GM18868 (cell line): ENCODE results near the gene RNPS1.

Experiments used
- ATAC-seq: cut with Tn5 transposase; IDR thresholded peaks from one replicate; pipeline ENCODE4 v1.9.1; 2021; ENCODE audit warnings: mild to moderate bottlenecking, moderate library complexity; ENCODE audit not compliant: unreplicated experiment

RNPS1 gene

DNA sequence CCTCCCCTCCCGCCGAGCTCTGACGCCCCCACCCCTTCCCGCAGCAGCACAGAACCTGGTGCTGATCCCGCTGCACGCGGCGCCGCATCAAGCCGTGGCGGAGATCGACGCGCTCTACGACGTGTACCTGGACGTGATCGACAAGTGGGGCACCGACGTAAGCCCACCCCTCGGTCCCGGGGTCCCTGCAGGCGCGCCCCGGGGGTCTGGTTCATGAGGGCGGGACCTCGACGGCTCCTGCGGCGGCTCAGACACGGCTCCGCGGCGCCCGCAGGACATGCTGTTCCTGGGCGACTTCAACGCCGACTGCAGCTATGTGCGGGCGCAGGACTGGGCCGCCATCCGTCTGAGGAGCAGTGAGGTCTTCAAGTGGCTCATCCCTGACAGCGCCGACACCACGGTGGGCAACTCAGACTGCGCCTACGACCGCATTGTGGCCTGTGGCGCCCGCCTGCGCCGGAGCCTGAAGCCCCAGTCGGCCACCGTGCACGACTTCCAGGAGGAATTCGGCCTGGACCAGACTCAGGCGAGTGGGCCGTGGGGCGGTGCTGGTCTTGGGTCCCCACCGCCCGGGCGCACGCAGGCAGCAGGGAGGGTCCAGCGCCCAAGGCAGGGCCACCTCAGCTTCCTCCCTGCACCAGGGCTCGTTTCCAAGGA, 30.3 kb downstream of the RNPS1 start:
- ATAC-seq = no peak

DNA sequence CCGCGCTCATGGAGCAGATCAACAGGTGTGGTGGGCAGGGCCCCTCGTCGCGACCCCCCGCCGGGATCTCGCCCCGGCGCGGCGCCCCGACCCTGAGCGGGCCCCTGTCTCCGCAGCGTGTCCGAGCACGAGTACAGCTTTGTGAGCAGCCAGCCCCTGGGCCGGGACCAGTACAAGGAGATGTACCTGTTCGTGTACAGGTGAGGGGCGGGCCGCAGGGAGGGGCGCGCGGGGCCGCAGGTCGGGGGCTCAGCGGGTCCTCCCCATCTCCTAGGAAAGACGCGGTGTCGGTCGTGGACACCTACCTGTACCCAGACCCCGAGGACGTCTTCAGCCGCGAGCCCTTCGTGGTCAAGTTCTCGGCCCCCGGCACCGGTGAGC, 30.8 kb downstream of the RNPS1 start:
- no peak for ATAC-seq

DNA sequence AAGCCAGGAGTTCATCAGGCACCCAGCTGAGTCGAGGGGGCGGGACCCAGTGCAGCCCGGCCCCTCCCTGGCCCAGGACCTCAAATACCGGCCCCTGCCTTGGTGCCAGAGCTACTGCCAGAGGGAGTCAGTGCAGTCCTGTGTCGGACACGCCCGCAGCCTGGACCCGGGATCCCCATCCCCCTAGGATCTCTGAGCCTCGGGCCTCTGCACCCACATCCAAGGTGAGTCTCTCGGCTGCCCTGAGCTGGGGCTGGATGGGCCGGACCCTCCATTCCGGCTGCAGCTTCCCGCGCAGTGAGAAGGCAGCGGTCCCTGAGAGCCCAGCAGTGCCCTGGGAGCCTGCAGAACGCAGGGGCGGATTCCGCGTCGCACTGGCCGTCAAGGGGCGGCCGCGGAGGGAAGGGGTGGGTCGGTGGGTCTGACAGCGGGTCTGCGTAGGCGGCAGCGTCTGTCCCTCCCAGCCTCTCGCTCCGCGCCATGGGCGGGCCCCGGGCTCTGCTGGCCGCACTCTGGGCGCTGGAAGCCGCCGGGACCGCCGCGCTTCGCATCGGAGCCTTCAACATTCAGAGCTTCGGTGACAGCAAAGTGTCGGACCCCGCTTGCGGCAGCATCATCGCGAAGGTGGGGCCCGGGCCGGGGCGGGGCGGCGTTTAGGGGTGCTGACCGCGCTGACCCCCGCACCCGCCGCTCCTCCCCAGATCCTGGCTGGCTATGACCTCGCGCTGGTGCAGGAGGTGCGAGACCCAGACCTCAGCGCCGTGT, 31.4 kb downstream of the RNPS1 start, which contains the start of gene DNASE1L2:
TSS of gene DNASE1L2 (plus strand) at position 108 of the 765 bp plus-strand sequence. CDS start at position 481, 373 bp downstream.
- ATAC-seq = no peak

DNA sequence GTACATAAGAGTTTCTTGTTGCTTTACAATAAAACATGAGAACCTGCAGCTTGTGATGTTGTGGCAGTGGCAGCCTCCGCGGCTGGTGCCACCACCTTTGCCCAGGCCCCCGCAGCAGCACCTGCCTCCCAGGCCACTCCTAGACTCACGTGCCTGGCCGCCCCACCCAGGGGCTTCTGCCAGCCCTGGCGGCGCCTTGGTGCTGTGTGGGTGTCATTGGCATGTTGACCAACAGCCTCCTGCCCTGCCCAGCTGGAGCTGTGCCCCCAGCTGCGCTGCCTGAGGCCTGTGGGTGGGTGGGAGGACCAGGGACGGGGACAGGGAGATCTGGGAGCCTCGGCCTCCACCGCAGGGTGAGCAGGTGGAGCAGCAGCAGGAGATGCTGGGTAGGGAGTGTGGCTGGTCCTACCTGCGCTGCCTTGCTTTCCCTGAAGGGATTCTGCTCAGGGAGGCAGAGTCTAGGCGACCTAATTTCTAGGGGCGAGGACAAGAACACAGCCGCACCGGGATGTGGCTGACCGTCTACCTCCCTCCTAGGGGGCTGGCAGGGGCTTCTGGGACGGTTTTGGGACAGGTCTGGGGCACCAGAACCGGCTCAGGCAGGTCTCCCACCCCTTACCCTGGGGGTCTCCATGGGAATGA, 32.1 kb downstream of the RNPS1 start:
- no peak for ATAC-seq

DNA sequence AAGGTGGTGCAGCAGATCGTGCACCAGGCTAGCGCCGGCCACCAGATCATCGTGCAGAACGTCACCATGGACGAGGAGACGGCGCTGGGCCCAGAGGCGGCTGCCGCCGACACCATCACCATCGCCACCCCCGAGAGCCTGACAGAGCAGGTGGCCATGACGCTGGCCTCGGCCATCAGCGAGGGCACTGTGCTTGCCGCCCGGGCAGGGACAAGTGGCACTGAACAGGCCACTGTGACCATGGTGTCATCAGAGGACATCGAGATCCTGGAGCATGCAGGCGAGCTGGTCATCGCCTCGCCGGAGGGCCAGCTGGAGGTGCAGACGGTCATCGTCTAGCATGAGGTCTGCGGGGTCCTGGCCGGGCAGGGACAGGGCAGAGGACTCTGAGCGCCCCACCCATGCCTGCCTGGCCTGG, 32.7 kb downstream of the RNPS1 start:
- ATAC-seq = no peak

DNA sequence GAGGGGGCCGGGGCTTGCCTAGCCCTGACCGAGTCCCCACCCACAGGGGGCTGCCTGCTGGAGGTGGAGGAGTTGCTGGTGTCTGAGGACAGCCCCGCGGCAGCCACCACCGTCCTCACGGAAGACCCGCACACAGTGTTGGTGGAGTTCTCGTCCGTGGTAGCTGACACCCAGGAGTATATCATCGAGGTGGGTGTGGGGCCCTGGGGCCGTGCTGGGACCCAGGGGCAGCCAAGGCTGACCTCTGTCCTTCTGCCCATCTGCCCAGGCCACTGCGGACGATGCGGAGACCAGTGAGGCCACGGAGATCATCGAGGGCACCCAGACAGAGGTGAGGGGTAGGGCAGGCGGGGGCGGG, 33.1 kb downstream of the RNPS1 start:
- ATAC-seq = no peak

DNA sequence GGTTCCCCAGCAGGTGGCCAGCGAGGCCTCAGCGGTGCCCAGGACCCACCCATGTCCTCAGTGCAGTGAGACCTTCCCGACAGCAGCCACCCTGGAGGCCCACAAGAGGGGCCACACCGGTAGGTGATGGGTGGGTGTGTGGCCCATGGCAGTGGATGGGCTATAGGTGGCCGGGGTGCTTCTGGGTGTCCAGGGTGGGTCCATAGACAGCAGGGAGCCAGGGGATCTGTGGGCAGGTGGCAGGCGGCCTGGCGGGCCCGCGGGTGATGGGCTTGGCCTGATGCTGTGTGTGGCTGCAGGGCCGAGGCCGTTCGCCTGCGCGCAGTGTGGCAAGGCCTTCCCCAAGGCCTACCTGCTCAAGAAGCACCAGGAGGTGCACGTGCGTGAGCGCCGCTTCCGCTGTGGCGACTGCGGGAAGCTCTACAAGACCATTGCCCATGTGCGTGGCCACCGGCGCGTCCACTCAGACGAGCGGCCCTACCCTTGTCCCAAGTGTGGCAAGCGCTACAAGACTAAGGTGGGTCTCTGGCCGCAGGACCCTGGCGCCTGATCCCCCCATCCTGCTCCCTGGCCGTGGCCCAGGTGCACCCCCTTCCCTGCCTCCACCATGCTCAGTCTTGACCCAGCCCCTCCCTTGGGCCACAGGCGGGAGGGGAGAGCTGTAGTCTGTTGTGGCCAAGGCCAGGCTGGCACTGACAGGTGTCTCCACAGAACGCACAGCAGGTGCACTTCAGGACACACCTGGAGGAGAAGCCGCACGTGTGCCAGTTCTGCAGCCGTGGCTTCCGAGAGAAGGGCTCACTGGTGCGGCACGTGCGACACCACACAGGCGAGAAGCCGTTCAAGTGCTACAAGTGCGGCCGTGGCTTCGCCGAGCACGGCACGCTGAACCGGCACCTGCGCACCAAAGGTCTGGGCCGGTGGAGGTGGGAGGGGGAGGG, 33.8 kb downstream of the RNPS1 start:
- ATAC-seq = no peak

DNA sequence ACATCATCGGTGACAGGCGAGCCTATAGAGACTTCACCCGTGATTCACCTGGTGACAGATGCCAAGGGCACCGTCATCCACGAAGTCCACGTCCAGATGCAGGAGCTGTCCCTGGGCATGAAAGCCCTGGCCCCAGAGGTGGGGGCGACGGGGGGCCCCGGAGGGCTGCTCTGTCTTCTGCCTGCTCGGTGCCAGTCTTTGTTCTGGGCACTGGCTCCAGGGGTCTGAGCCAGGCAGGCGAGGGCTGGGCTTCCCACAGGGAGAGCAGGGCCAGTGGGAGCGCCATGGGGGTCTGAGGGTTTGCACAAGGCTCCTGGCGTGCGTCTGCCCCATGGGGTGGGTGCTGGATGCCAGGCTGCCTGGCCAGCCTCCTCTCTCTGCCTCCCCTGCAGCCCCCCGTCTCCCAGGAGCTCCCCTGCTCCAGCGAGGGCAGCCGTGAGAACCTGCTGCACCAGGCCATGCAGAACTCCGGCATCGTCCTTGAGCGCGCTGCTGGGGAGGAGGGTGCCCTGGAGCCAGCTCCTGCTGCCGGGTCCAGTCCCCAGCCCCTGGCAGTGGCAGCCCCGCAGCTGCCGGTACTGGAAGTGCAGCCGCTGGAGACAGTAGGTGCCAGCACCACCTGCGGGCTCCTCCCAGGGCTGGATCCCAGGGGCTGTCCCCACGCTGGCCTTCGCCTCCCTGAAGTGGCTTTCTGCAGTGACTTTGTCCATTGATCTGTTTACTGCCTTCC, 34.7 kb downstream of the RNPS1 start:
- no peak for ATAC-seq

DNA sequence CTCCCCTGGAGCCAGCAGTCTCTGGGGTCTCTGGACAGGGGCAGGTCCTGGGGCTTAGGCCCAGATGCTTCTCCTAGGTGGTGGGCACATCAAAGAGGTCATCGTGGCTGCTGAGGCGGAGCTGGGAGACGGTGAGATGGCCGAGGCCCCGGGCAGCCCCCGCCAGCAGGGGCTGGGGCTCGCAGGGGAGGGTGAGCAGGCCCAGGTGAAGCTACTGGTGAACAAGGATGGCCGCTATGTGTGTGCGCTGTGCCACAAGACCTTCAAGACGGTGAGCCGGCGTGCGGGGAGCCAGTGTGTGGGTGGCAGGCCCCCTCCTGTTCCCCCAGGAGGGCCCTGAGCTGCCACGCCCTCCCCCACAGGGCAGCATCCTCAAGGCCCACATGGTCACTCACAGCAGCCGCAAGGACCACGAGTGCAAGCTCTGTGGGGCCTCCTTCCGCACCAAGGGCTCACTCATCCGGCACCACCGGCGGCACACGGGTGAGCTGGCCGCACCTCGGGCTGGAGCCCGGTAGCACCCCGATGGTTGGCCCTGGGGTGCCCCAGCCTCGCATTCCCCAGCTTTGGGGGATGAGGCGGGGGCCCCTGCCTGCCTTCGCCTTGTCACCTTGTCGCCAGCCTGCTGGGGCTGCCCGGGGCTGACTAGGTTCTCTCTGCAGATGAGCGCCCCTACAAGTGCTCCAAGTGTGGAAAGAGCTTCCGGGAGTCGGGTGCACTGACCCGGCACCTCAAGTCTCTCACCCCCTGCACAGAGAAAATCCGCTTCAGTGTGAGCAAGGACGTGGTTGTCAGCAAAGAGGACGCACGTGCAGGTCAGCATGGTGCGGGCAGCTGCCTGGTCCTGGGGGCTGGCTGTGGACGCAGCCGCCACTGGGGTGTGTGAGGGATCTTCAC, 35.6 kb downstream of the RNPS1 start:
- ATAC-seq = no peak

DNA sequence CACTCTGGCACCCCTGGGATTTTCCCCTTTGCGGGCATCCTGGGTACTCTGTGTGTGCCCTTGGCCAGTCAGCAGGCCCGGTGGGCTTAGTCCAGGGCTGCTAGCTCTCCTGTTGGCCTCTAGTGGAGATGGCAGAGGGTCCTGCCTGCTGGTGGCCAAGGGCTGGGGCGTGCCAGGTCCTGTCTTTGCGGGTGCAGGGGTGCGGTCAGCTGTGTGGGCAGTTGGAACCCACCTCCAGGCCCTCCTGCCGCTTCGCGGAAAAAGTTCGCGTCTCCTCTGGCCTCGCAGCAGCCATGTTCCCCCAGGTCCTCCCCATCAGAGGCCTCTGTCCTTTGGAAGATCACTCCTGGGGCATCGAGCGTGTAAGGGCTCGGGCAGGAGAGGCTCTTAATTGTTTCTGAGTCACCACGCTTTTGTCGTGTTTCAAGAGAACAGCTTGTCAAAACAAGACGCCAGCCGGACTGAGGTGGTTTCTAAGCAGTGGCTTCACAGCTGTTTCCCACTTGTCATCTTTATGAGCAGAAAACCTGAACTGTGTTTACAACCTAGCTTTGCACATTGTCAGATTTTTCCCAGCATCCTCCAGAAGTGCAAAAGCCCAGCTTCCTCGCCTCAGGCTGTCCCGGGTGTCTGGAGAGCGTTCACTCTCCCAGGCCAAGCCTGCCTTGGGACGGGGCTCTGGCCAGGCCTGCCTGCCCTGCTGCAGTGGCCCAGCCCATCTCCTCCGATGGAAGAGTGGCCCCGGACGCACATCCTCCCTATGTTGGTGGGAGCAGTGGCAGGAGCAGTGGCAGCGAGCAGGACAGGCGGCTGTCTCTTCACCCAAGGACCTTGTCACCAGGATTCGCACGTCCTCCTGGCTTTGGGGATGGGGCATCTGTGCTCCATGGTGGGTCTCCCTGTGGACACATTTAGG, 36.7 kb downstream of the RNPS1 start:
- no peak for ATAC-seq

DNA sequence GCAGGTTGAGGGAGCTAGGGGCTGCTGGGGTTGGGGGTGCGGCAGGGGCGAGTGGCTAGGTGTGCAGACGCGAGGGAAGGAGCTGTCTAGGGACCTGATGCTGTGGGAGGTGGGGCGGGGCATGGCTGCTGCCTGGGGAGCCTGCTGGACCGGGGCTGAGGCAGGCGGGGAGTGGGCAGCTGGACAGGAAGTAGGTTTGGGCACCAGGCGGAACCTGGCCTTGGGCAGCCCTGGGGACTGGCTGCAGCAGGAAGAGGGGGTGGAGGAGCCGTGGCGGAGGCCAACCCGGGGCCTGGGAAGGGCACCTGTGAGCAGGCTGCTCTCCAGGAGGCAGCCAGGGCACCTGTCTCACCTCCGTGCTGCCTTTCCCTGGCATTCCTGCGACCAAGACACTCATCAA, 37.5 kb downstream of the RNPS1 start:
- ATAC-seq = no peak

DNA sequence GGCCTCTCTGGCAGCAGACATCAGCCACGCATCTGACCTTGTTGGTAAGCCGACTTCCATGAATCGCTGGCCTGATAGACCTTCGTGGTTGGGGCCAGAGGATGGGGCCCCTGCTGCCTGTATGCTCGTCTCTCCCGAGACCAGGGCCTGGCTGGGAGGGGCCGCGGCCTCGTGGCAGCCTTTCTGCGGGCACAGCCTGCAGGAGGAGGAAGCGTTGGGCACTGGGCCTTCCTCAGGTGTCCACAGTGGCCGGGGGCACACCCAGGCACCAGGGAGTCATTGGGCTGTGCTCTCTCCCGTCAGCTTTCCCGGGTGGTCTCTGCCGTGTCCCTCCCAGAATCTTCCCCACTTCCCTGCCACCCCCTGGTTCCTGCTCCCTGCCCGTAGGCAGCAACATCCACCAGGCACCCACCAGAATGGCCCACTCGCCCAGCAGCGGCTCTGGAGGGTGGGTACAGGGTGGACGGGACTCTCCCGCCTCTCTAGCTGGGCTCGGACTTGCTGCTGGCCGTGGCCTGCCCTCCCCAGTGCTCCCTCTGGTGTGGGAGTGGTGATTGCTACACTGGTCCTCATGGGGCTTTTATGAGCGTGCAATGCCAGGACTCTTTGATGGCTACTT, 38.2 kb downstream of the RNPS1 start:
- ATAC-seq = no peak

DNA sequence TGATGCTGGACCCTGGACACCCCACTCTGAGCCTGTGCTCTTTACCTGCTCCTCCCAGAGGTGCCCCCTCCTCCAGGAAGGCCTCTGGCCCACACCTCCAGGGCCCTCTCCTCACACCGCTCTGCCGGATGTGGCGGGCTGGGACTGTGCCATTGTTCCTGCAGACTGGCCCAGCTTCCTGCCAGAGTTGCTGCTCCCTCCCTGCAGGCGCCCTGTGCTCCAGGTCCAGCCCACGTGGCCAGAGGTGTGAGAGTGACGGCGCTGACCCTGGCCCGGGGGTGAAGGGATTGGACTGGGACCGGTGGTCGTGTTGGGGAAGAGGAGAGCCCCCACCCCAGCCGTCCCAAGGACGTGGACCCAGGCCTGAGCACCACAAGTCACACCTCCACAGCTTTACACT, 38.8 kb downstream of the RNPS1 start:
- ATAC-seq = no peak

DNA sequence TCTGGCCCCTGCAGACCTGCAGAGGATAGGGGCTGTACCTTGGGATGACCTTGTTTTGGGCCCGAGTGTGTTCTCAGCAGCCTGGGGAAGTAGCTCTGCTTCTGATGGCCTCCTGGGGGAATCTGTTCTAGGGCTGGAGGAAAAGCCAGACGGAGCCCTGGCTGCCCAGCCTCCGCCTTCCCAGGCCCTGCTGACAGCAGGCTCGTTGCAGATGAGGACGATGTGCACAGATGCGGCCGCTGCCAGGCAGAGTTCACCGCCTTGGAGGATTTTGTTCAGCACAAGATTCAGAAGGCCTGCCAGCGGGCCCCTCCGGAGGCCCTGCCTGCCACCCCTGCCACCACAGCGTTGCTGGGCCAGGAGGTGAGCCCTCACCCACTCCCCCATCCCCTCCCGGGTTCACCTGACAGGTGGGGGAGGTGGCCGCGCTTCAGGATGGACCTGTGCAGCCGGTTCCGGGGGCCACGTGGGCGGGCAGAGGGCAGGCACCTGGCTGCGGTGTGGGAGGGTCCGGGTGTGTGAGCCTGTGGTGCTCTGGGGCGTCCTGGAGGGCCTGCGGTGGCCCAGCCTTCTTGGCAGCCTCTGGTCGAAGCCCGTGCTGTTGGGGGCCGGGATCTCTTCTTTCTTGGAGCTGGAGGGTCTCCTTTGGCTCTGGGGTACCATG, 39.6 kb downstream of the RNPS1 start:
- ATAC-seq = no peak

DNA sequence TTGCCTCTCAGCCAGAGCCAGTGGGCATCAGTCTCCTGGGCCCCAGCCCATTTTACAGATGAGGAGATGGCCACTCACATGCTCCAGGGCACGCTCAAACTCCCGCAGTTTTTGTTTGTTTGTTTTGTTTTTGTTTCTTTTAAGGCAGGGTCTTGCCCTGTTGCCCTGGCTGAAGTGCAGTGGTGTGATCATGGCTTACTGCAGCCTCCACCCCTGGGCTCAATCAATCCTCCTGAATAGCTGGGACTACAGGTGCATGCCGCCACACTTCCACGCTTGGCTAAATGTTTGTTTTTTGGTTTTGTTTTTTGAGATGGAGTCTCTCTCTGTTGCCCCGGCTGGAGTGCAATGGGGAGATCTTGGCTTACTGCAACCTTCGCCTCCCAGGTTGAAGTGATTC, 41.0 kb downstream of the RNPS1 start:
- no peak for ATAC-seq

DNA sequence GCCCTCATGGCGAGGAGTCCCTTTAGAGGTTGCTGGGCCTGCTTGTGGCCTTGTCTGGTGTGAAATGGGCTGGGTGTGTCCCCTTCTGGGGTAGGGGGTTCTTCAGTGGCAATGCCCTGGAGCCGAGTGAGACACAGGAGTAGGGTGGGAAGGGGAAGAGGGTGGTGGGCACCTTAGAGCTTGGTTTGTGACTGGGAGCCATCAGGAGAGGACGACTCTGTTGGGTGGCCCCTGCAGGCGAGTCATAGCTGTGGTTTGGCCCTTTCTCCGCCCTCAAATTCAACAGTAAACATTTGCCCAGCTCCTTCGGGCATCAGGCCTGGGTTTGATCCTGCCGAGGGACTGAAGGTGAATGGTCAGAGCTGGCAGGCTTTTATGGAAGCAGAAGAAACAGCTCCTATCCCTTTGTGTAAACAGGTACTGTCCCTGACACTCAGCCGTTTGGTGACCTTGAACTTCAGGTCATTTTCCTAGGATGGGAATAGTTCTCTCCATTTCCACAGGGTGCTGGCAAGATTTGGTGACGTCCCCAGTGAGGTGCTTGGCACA, 41.6 kb downstream of the RNPS1 start:
- no peak for ATAC-seq

DNA sequence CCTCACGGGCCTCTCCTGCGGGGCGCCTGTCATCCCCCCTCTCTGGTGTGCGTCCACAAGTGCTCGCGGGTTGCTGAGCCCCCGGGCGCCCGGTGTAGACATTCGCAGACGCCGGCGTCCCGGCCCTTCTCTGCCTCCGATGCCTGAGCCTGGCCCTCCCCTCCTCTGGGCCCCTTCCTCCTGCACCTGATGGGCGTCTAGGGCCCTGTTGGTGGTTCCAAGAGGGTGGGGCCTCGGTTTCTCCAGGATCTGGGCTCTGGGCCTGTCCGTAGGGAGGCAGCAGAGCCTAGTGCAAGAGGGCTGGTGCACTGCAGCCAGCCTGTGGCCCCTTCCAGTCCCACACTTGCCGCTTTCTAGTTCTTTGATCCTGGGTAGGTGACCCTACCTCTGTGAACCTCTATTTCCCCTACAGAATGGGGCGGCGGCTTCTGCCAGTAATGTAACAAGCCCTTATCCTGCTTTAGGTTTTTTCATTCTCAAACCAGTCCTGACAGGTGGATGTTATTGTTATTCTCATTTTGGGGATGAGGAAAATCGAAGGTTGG, 43.9 kb downstream of the RNPS1 start:
- peak; percentile 15 for ATAC-seq
